Esophagus squamous epithelium (tissue), 5 donors: ENCODE results near the gene TBC1D24. TPM values are rescaled to one million over a fixed set of nuclear protein-coding genes. Genes with fewer than 3 reads are reported as not detected.

ENCODE experiments used
- DNase-seq: peaks from one replicate; lab custom pipeline; 2025; lab: John Stamatoyannopoulos, UW
- H3K27ac ChIP-seq, 4 donors: fragments of 200-600 bp; sonication (generic); one replicate each; pipeline ENCODE4 v1.5.1; 2016 to 2019; ENCODE audit warnings: mild to moderate bottlenecking in 1 of 4
- H3K27me3 ChIP-seq, 4 donors: fragments of 200-600 bp; sonication (generic); 1 replicate in 3 of 4; 2 replicates in 1 of 4; pipeline versions ENCODE4 v1.5.1 to v1.6.0; 2017 to 2021; ENCODE audit warnings: antibody characterized with exemption in 1 of 4
- H3K36me3 ChIP-seq, 3 donors: fragments of 200-600 bp; sonication (generic); one replicate each; pipeline ENCODE4 v1.5.1; 2016 to 2019
- H3K4me1 ChIP-seq, 3 donors: fragments of 200-600 bp; sonication (generic); one replicate each; pipeline ENCODE4 v1.5.1; 2017 to 2019
- H3K4me3 ChIP-seq, 4 donors: fragments of 200-600 bp; sonication (generic); 1 replicate in 3 of 4; 2 replicates in 1 of 4; pipeline ENCODE4 v1.5.1; 2016 to 2019; ENCODE audit warnings: mild to moderate bottlenecking in 2 of 4, moderate library complexity in 1 of 4
- H3K9me3 ChIP-seq, 3 donors: fragments of 200-600 bp; sonication (generic); one replicate each; pipeline ENCODE4 v1.5.1; 2016 to 2019
- CTCF ChIP-seq, 6 experiments: fragments of 450-650 bp in 4 of 6; fragments of 200-600 bp in 2 of 6; sonication (generic) in 2 of 6; IDR thresholded peaks; one replicate each; pipeline ENCODE4 v1.5.1; 2016 to 2019; ENCODE audit warnings: antibody characterized with exemption in 6 of 6, mild to moderate bottlenecking in 4 of 6, moderate library complexity in 4 of 6
- POLR2A ChIP-seq, 4 donors: fragments of 450-650 bp; IDR thresholded peaks; one replicate each; pipeline ENCODE4 v1.6.1; 2017; ENCODE audit warnings: antibody characterized with exemption in 4 of 4, mild to moderate bottlenecking in 4 of 4, moderate library complexity in 3 of 4
- WGBS, 2 donors: methylation state at CpG; one replicate each; pipeline ENCODE4 v1.1.5; 2018; 5-methylcytosine and 5-hydroxymethylcytosine counted together
- intact Hi-C: fragments of 100-400 bp; cut with DNase I; formaldehyde crosslinking; loops from one replicate; pipeline ENCODE4 v1.15.0; 2022
- total RNA-seq, 4 donors: library from RNA; depleted of rRNA; stranded (reverse); fragments of >200 nt; gene quantifications; one replicate each; pipeline ENCODE4 v1.1.0, GENCODE V29; 2016
- donor health status: DM: yes; HTN: yes; CAD: no.

The TBC1D24 gene
- total RNA-seq, 4 donors from 2014 or later: 3.1 to 4.6 (median 3.7) TPM

DNA sequence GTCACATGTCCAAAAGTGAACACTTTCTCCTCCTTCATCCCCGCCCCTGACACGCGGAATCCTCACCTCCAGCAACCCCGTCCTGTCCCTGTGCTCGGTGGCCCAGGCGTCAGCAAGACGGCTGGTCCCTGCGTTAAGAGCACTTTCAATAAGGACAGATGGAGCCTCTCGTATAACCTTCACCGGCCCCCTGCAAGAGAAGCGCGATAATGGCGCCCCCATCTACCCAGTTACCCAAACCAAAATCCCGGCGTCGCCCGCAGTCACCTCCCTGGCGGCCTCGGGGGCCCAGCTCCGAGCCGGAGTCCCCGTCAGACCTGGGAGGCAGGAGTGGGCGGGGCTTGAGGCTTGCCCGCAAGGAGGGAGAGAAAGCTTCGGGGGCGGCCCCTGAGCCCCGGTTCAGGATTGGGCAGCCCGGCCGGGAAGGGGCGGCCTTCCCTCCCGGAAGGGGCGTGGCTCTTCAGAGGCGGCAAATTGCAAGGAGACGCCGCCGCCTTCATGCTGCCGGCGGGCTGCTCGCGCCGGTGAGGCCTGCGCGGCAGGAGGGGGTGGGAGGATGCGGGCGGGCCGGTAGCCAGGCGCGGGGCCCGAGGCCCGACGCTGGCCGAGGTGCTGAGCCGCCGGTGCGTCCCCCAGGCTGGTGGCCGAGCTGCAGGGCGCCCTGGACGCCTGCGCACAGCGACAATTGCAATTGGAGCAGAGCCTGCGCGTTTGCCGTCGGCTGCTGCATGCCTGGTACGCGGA, 15.1 kb upstream of the TBC1D24 start, which contains the start of gene TEDC2:
TEDC2 (plus strand) TSS at position 463 of the 744 bp plus-strand sequence; CDS start at position 499, 36 bp downstream.
- intact Hi-C loops: no loop called here
- Histone ChIP-seq H3K4me1 (peaks cover 10 to 25% (median 13%) of the 10 kb centered on the region in 3 donors), H3K27ac (peak within 1 kb of the TSS in 3 of 4 donors; percentile 24 to 72 (median 60)), H3K27me3 (no peaks in the 10 kb centered on the region), H3K36me3 (peaks cover 0 to 27% (median 0%) of the 10 kb centered on the region in 3 donors), H3K4me3 (peak within 1 kb of the TSS; percentile 41 to 70 (median 55)), H3K9me3 (no peaks in the 10 kb centered on the region)
- peak; percentile 57 for DNase-seq
- WGBS, 2 donors: 0 to 2% methylated on average over 2 to 11 of the region's 66 CpGs
- TF ChIP-seq CTCF (IDR thresholded peaks at IDR 0.05) (no peak), POLR2A (IDR thresholded peaks at IDR 0.05) (no peak)

DNA sequence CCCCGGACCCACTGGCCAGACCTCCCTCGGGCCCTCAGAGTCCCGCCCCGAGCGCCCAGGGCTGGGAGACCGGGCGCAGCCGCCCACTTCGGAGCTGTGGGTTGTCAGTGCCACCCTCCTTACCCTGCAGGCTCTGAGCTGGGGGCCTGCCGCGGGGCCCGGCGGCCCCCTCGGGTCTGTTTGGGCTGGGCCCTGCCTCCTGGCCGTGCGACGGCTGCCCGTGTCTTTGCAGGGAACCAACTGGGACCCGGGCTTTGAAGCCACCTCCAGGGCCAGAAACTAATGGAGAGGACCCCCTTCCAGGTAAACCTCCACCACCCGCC, 14.6 kb upstream of the TBC1D24 start:
- TF ChIP-seq CTCF (IDR thresholded peaks at IDR 0.05): no peak
- intact Hi-C loops: no loop called here
- Histone ChIP-seq H3K27me3 (no peaks in the 10 kb centered on the region), H3K9me3 (no peaks in the 10 kb centered on the region), H3K27ac (no peak overlapping the region), H3K4me1 (peaks cover 10 to 25% (median 13%) of the 10 kb centered on the region in 3 donors), H3K36me3 (peaks cover 0 to 22% (median 0%) of the 10 kb centered on the region in 3 donors), H3K4me3 (peak overlapping the region; percentile 41 to 70 (median 55))
- no peak for DNase-seq
- 57% methylated on average over 1 of the region's 20 CpGs; no CpG with 5 or more reads in 1 of the 2 donors for WGBS, 2 donors

- no peak for TF ChIP-seq POLR2A (IDR thresholded peaks at IDR 0.05)
- TF ChIP-seq CTCF (IDR thresholded peaks at IDR 0.05): no peak
- Histone ChIP-seq H3K27ac (no peak overlapping the region), H3K36me3 (peaks cover 0 to 16% (median 0%) of the 10 kb centered on the region in 3 donors), H3K9me3 (no peaks in the 10 kb centered on the region), H3K4me1 (peaks cover 10 to 25% (median 13%) of the 10 kb centered on the region in 3 donors), H3K4me3 (no peak overlapping the region), H3K27me3 (no peaks in the 10 kb centered on the region)
- intact Hi-C loops: no loop called here
- no peak for DNase-seq
- WGBS, 2 donors: 17% methylated on average over 1 of the region's 13 CpGs; no CpG with 5 or more reads in 1 of the 2 donors
Measured at GRCh38 chr16:2460916-2461315, 14.0 kb upstream of the TBC1D24 start.

- H3K4me3 ChIP-seq: no peak overlapping the region
- H3K4me1 ChIP-seq: peaks cover 10 to 28% (median 14%) of the 10 kb centered on the region in 3 donors
- H3K27me3 ChIP-seq: peaks cover 0 to 4% (median 0%) of the 10 kb centered on the region in 4 donors
- peaks cover 0 to 3% (median 0%) of the 10 kb centered on the region in 3 donors for H3K36me3 ChIP-seq
- TF ChIP-seq POLR2A (IDR thresholded peaks at IDR 0.05): no peak
- TF ChIP-seq CTCF (IDR thresholded peaks at IDR 0.05): no peak
- no peak overlapping the region for H3K27ac ChIP-seq
- DNase-seq: no peak
- intact Hi-C loops: no loop called here
- no peaks in the 10 kb centered on the region for H3K9me3 ChIP-seq
- WGBS, 2 donors: 70 to 88% methylated on average over 3 of the region's 23 CpGs
Measured at GRCh38 chr16:2462031-2462866, 12.7 kb upstream of the TBC1D24 start.
